Ureter (tissue), 1 donor: Measurements from ENCODE around the gene BMX. TPM values are rescaled to one million over a fixed set of nuclear protein-coding genes. Genes with fewer than 3 reads are reported as not detected.

Experiments used
- DNase-seq: peaks from one replicate; pipeline ENCODE4 v3.0.0-alpha.2; 2020; ENCODE audit warnings: low spot score
- total RNA-seq: library from RNA; stranded (reverse); gene quantifications from one replicate; pipeline ENCODE4 v1.2.4, GENCODE V29; 2023
- donor health status: DM: yes; HTN: yes; CAD: no.

BMX gene
- total RNA-seq, 1 donor from 2014 or later, result 1.4 TPM

- no peak for DNase-seq
Measured at GRCh38 chrX:15507005-15507404, 6.4 kb downstream of the BMX start.

GRCh38 chrX:15509845-15510244 lies 9.2 kb downstream of the BMX start:
- no peak for DNase-seq

- DNase-seq, result no peak
Measured at GRCh38 chrX:15511563-15511962, 11.0 kb downstream of the BMX start.

- no peak for DNase-seq
Measured at GRCh38 chrX:15512401-15512965, 11.9 kb downstream of the BMX start.

GRCh38 chrX:15514279-15514678 lies 13.7 kb downstream of the BMX start:
- no peak for DNase-seq

- DNase-seq, result no peak
Measured at GRCh38 chrX:15515931-15516330, 15.3 kb downstream of the BMX start.

- DNase-seq, result no peak
Measured at GRCh38 chrX:15522464-15522863, 21.9 kb downstream of the BMX start.

GRCh38 chrX:15523088-15523487 lies 22.5 kb downstream of the BMX start:
- DNase-seq, result no peak

GRCh38 chrX:15524417-15524816 lies 23.8 kb downstream of the BMX start:
- DNase-seq, result no peak

GRCh38 chrX:15525664-15526416 lies 25.2 kb downstream of the BMX start:
- no peak for DNase-seq

GRCh38 chrX:15529165-15529564 lies 28.6 kb downstream of the BMX start:
- no peak for DNase-seq

- no peak for DNase-seq
Measured at GRCh38 chrX:15530318-15530717, 29.7 kb downstream of the BMX start.

GRCh38 chrX:15546745-15547144 lies 46.1 kb downstream of the BMX start:
- no peak for DNase-seq

- DNase-seq, result no peak
Measured at GRCh38 chrX:15547356-15547755, 46.7 kb downstream of the BMX start.

GRCh38 chrX:15549189-15550012 lies 48.8 kb downstream of the BMX start:
- no peak for DNase-seq

GRCh38 chrX:15559227-15559626 lies 58.6 kb downstream of the BMX start:
- no peak for DNase-seq

GRCh38 chrX:15560924-15561323 lies 60.3 kb downstream of the BMX start:
- no peak for DNase-seq

GRCh38 chrX:15563056-15563455 lies 62.4 kb downstream of the BMX start:
- DNase-seq, result no peak

- DNase-seq, result peak; percentile 64
Measured at GRCh38 chrX:15564981-15565579, 64.5 kb downstream of the BMX start.

GRCh38 chrX:15566244-15566643 lies 65.6 kb downstream of the BMX start:
- no peak for DNase-seq

GRCh38 chrX:15567267-15567666 lies 66.7 kb downstream of the BMX start:
- DNase-seq, result no peak

- DNase-seq, result no peak
Measured at GRCh38 chrX:15567886-15568616, 67.4 kb downstream of the BMX start.
